H9 (cell line): ENCODE data around the gene CDC42EP5. TPM values are rescaled to one million over a fixed set of nuclear protein-coding genes. Genes with fewer than 3 reads are reported as not detected.
"Not testable (repeated sequence)": the region's sequence is repeated elsewhere in the genome, so short reads cannot be mapped to it uniquely, and the experiment has no call there.

ENCODE experiments used
- DNase-seq: peaks from one replicate; pipeline ENCODE4 v3.0.0-alpha.2; 2017
- H2AFZ ChIP-seq: one replicate; pipeline ENCODE4 v1.6.1; 2013; ENCODE audit warnings: mild to moderate bottlenecking, low read length, control low read depth, moderate library complexity
- H2AK5ac ChIP-seq: 2 replicates; pipeline ENCODE4 v1.6.1; 2013; ENCODE audit warnings: low read length, control low read depth, mixed read lengths; ENCODE audit not compliant: insufficient read length
- H2BK120ac ChIP-seq: one replicate; pipeline ENCODE4 v1.6.1; 2013; ENCODE audit warnings: low read depth, mild to moderate bottlenecking, low read length, control low read depth, inconsistent platforms; ENCODE audit not compliant: poor library complexity, severe bottlenecking
- H2BK12ac ChIP-seq: 2 replicates; pipeline ENCODE4 v1.6.1; 2013; ENCODE audit warnings: low read length, control low read depth, mixed read lengths, low read depth; ENCODE audit not compliant: insufficient read length
- H2BK15ac ChIP-seq: 2 replicates; pipeline ENCODE4 v1.6.1; 2013; ENCODE audit warnings: low read depth, low read length, control low read depth
- H2BK20ac ChIP-seq: one replicate; pipeline ENCODE4 v1.6.1; 2013; ENCODE audit warnings: low read depth, mild to moderate bottlenecking, low read length, control low read depth, inconsistent platforms; ENCODE audit not compliant: poor library complexity, severe bottlenecking
- H2BK5ac ChIP-seq: 2 replicates; pipeline ENCODE4 v1.6.1; 2013; ENCODE audit warnings: low read length, control low read depth, mixed read lengths; ENCODE audit not compliant: insufficient read length
- H3K14ac ChIP-seq: 2 replicates; pipeline ENCODE4 v1.6.1; 2013; ENCODE audit warnings: low read length, control low read depth; ENCODE audit not compliant: insufficient read depth
- H3K18ac ChIP-seq: 2 replicates; pipeline ENCODE4 v1.6.1; 2013; ENCODE audit warnings: low read depth, mild to moderate bottlenecking, mixed read lengths, low read length, control low read depth; ENCODE audit not compliant: insufficient read length
- H3K23ac ChIP-seq: 2 replicates; pipeline ENCODE4 v1.6.1; 2013; ENCODE audit warnings: low read length, control low read depth, mixed read lengths, low read depth; ENCODE audit not compliant: insufficient read length
- H3K23me2 ChIP-seq: 2 replicates; pipeline ENCODE4 v1.6.1; 2013; ENCODE audit warnings: low read depth, mild to moderate bottlenecking, mixed read lengths, low read length, control low read depth; ENCODE audit not compliant: insufficient read length, poor library complexity, severe bottlenecking
- H3K27ac ChIP-seq: 2 replicates; pipeline ENCODE4 v1.5.1; 2013; ENCODE audit warnings: low read length, control low read depth, mixed read lengths, low read depth; ENCODE audit not compliant: insufficient read length
- H3K27me3 ChIP-seq: 2 replicates; pipeline ENCODE4 v1.6.1; 2013; ENCODE audit warnings: low read length, control low read depth, inconsistent platforms; ENCODE audit not compliant: insufficient read depth
- H3K4ac ChIP-seq: 2 replicates; pipeline ENCODE4 v1.6.1; 2013; ENCODE audit warnings: low read depth, mild to moderate bottlenecking, control low read depth, inconsistent platforms, low read length, moderate library complexity
- H3K4me1 ChIP-seq: 2 replicates; pipeline ENCODE4 v1.6.1; 2013; ENCODE audit warnings: low read length, control low read depth, inconsistent platforms; ENCODE audit not compliant: insufficient read depth
- H3K4me2 ChIP-seq: 2 replicates; pipeline ENCODE4 v1.6.1; 2013; ENCODE audit warnings: low read length, control low read depth, mixed read lengths; ENCODE audit not compliant: insufficient read length, insufficient read depth
- H3K56ac ChIP-seq: 2 replicates; pipeline ENCODE4 v1.6.1; 2013; ENCODE audit warnings: low read depth, mild to moderate bottlenecking, mixed read lengths, low read length, control low read depth; ENCODE audit not compliant: insufficient read length
- H3K79me1 ChIP-seq: 2 replicates; pipeline ENCODE4 v1.6.1; 2013; ENCODE audit warnings: low read depth, mild to moderate bottlenecking, moderate library complexity, low read length, control low read depth, inconsistent platforms; ENCODE audit not compliant: insufficient read depth, poor library complexity, severe bottlenecking
- H3K79me2 ChIP-seq: 2 replicates; pipeline ENCODE4 v1.6.1; 2013; ENCODE audit warnings: low read length, control low read depth, inconsistent platforms; ENCODE audit not compliant: insufficient read depth
- H3K9ac ChIP-seq: 2 replicates; pipeline ENCODE4 v1.6.1; 2013; ENCODE audit warnings: low read length, control low read depth, mixed read lengths; ENCODE audit not compliant: insufficient read length; ENCODE audit errors: extremely low read depth
- H3K9me3 ChIP-seq: one replicate; pipeline ENCODE4 v1.6.1; 2013; ENCODE audit warnings: low read depth, low read length, inconsistent platforms; ENCODE audit not compliant: control insufficient read depth
- H3T11ph ChIP-seq: one replicate; pipeline ENCODE4 v1.6.1; 2013; ENCODE audit warnings: mild to moderate bottlenecking, low read length, control low read depth, inconsistent platforms
- H4K20me1 ChIP-seq: one replicate; pipeline ENCODE4 v1.6.1; 2013; ENCODE audit not compliant: control insufficient read depth, insufficient read length, insufficient read depth
- H4K5ac ChIP-seq: 2 replicates; pipeline ENCODE4 v1.6.1; 2013; ENCODE audit warnings: low read depth, mild to moderate bottlenecking, mixed read lengths, low read length, control low read depth; ENCODE audit not compliant: insufficient read length
- H4K8ac ChIP-seq: replicated peaks from 2 replicates; pipeline ENCODE4 v1.6.1; 2013; ENCODE audit warnings: low read length, control low read depth, mixed read lengths, low read depth; ENCODE audit not compliant: insufficient read length
- H4K91ac ChIP-seq: 2 replicates; pipeline ENCODE4 v1.6.1; 2013; ENCODE audit warnings: low read depth, mild to moderate bottlenecking, moderate library complexity, mixed read lengths, low read length, control low read depth; ENCODE audit not compliant: insufficient read length
- H3K27ac Mint-ChIP-seq, 3 experiments: 2 replicates in 2 of 3; 3 replicates in 1 of 3; pipeline ENCODE4 v1.8.0; 2020 to 2021; ENCODE audit warnings: mixed read lengths in 3 of 3, mild to moderate bottlenecking in 1 of 3, moderate library complexity in 1 of 3
- H3K27me3 Mint-ChIP-seq: 2 replicates; pipeline ENCODE4 v1.8.0; 2021; ENCODE audit warnings: low read depth, mild to moderate bottlenecking, moderate library complexity, mixed read lengths
- H3K36me3 Mint-ChIP-seq, 3 experiments: 2 replicates in 2 of 3; 3 replicates in 1 of 3; pipeline ENCODE4 v1.8.0; 2020 to 2021; ENCODE audit warnings: low read depth in 3 of 3, mixed read lengths in 3 of 3; ENCODE audit not compliant: insufficient read depth in 1 of 3
- H3K4me1 Mint-ChIP-seq, 2 experiments: 2 replicates each; pipeline ENCODE4 v1.8.0; 2020; ENCODE audit warnings: mixed read lengths in 2 of 2
- H3K4me3 Mint-ChIP-seq, 2 experiments: 2 replicates in 1 of 2; 3 replicates in 1 of 2; pipeline ENCODE4 v1.8.0; 2020 to 2021; ENCODE audit warnings: mild to moderate bottlenecking in 2 of 2, mixed read lengths in 2 of 2, moderate library complexity in 1 of 2
- H3K9me3 Mint-ChIP-seq, 2 experiments: 2 replicates in 1 of 2; 3 replicates in 1 of 2; pipeline ENCODE4 v1.8.0; 2020; ENCODE audit warnings: mild to moderate bottlenecking in 2 of 2, mixed read lengths in 2 of 2, moderate library complexity in 1 of 2
- WGBS: extraction: QIAGEN DNeasy Blood & Tissue Kit; methylation state at CpG from one replicate; pipeline ENCODE4 v1.1.7; 2013; ENCODE audit warnings: missing lambda C conversion rate, low lambda C conversion rate, mixed read lengths; ENCODE audit not compliant: insufficient read length; ENCODE audit errors: extremely low coverage; 5-methylcytosine and 5-hydroxymethylcytosine counted together
- total RNA-seq: library from RNA; stranded (reverse); gene quantifications from 2 replicates; pipeline ENCODE4 v1.2.1, GENCODE V29; 2021
- TF ChIP-seq, protein P1 (sequence below): fragments of 200-600 bp; sonication (generic); conservative IDR thresholded peaks from 3 replicates; pipeline ENCODE4 v1.8.0; 2021; ENCODE audit warnings: antibody characterized with exemption, mild to moderate bottlenecking

CDC42EP5 gene
- total RNA-seq, 1 experiment from 2014 or later: 1.6 TPM

DNA sequence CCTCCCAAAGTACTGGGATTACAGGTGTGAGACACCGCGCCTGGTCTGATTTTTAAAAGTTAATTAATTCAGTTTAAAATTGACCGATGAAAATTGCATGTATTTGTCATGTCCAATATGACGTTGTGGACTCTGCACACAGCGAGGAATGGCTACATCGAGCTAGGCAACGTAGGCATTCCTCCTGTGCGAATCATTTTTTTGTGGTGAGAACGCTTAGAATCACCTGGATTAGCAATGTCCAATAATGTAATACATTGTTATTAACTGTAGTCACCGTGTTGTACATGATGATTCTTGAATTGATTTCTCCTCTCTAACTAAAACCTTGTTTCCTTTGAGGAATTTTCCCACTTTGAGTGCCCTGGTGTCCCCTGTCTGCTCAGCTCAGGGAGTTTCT, 33.0 kb upstream of the CDC42EP5 start:
- Histone ChIP-seq H2BK120ac (no peak overlapping the region), H3K23ac (no peak overlapping the region), H3K9me3 (peaks cover 25% of the 10 kb centered on the region), H2AFZ (no peak overlapping the region), H3K23me2 (no peaks in the 10 kb centered on the region), H3K18ac (no peak overlapping the region), H3K9ac (no peak overlapping the region), H4K91ac (no peak overlapping the region), H2BK12ac (no peak overlapping the region), H2BK15ac (no peak overlapping the region), H3K27ac (no peak overlapping the region), H3K4me2 (no peak overlapping the region), H3K79me2 (no peaks in the 10 kb centered on the region), H3K27me3 (no peaks in the 10 kb centered on the region), H3T11ph (no peak overlapping the region), H2AK5ac (no peak overlapping the region), H3K4me1 (no peaks in the 10 kb centered on the region), H3K56ac (no peak overlapping the region), H3K14ac (no peak overlapping the region), H2BK5ac (no peak overlapping the region), H3K79me1 (no peaks in the 10 kb centered on the region), H4K20me1 (no peaks in the 10 kb centered on the region), H4K5ac (no peak overlapping the region), H3K4ac (no peak overlapping the region), H4K8ac (no peak overlapping the region), H2BK20ac (no peak overlapping the region)
- H3K4me3 Mint-ChIP-seq: no peak overlapping the region
- H3K27me3 Mint-ChIP-seq: peaks cover 7% of the 10 kb centered on the region
- no peak overlapping the region for H3K27ac Mint-ChIP-seq
- peaks cover 6 to 28% (median 11%) of the 10 kb centered on the region in 3 experiments; a peak in 6 of 7 replicates for H3K36me3 Mint-ChIP-seq
- TF ChIP-seq, protein P1, sequence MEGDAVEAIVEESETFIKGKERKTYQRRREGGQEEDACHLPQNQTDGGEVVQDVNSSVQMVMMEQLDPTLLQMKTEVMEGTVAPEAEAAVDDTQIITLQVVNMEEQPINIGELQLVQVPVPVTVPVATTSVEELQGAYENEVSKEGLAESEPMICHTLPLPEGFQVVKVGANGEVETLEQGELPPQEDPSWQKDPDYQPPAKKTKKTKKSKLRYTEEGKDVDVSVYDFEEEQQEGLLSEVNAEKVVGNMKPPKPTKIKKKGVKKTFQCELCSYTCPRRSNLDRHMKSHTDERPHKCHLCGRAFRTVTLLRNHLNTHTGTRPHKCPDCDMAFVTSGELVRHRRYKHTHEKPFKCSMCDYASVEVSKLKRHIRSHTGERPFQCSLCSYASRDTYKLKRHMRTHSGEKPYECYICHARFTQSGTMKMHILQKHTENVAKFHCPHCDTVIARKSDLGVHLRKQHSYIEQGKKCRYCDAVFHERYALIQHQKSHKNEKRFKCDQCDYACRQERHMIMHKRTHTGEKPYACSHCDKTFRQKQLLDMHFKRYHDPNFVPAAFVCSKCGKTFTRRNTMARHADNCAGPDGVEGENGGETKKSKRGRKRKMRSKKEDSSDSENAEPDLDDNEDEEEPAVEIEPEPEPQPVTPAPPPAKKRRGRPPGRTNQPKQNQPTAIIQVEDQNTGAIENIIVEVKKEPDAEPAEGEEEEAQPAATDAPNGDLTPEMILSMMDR: no peak
- H3K9me3 Mint-ChIP-seq: peaks cover 68 to 85% of the 10 kb centered on the region in 2 experiments
- no peaks in the 10 kb centered on the region for H3K4me1 Mint-ChIP-seq
- no CpG with 5 or more reads among the region's 10 CpGs for WGBS
- DNase-seq: no peak

- not testable (repeated sequence) for H2AFZ ChIP-seq, H2BK20ac ChIP-seq, H3K79me2 ChIP-seq, H3K27ac ChIP-seq, H3K18ac ChIP-seq, H4K20me1 ChIP-seq, H3K23me2 ChIP-seq, H3K4me1 ChIP-seq, H4K8ac ChIP-seq, H3K23ac ChIP-seq, DNase-seq, H3K56ac ChIP-seq, H3K14ac ChIP-seq, H4K5ac ChIP-seq, H2BK15ac ChIP-seq, H3K9ac ChIP-seq, H4K91ac ChIP-seq, H3K4ac ChIP-seq, H3K4me3 Mint-ChIP-seq, H3K27ac Mint-ChIP-seq, H3K27me3 ChIP-seq, H3K27me3 Mint-ChIP-seq, H3K4me2 ChIP-seq, H3K4me1 Mint-ChIP-seq, H2BK120ac ChIP-seq, H2BK5ac ChIP-seq, H2BK12ac ChIP-seq, H3T11ph ChIP-seq, H3K79me1 ChIP-seq, H2AK5ac ChIP-seq
- peaks cover 72 to 89% of the 10 kb centered on the region in 2 experiments for H3K9me3 Mint-ChIP-seq
- peaks cover 6 to 28% (median 11%) of the 10 kb centered on the region in 3 experiments; a peak in 5 of 7 replicates for H3K36me3 Mint-ChIP-seq
- WGBS: no CpG with 5 or more reads among the region's 4 CpGs
- peaks cover 31% of the 10 kb centered on the region for H3K9me3 ChIP-seq
Observed at GRCh38 chr19:54505542-54505941, 32.4 kb upstream of the CDC42EP5 start.
